Panc1 (cell line): Measurements from ENCODE around the gene KCNMA1.

Source experiments
- POLR2AphosphoS5 ChIP-seq: IDR thresholded peaks from 2 replicates; pipeline ENCODE4 v1.6.1; 2012; ENCODE audit warnings: mild to moderate bottlenecking, low read depth, low read length, moderate library complexity
- REST ChIP-seq, 2 experiments: IDR thresholded peaks; 2 replicates each; pipeline ENCODE4 v1.6.1; 2011 to 2012; ENCODE audit warnings: low read depth in 2 of 2, control low read depth in 1 of 2, low read length in 1 of 2, mild to moderate bottlenecking in 1 of 2, moderate library complexity in 1 of 2; ENCODE audit not compliant: insufficient read depth in 1 of 2
- SIN3A ChIP-seq: IDR thresholded peaks from 2 replicates; pipeline ENCODE4 v1.6.1; 2012; ENCODE audit warnings: low read depth, mild to moderate bottlenecking, low read length, moderate library complexity, borderline replicate concordance; ENCODE audit not compliant: insufficient read depth
- TCF7L2 ChIP-seq: IDR thresholded peaks from 2 replicates; pipeline ENCODE4 v1.6.1; 2011; ENCODE audit warnings: mild to moderate bottlenecking, low read depth, low read length, inconsistent platforms
- TF ChIP-seq, protein P1 (sequence below): fragments of 450-650 bp; IDR thresholded peaks from 2 replicates; pipeline ENCODE4 v1.5.1; 2017; ENCODE audit warnings: mild to moderate bottlenecking

DNA sequence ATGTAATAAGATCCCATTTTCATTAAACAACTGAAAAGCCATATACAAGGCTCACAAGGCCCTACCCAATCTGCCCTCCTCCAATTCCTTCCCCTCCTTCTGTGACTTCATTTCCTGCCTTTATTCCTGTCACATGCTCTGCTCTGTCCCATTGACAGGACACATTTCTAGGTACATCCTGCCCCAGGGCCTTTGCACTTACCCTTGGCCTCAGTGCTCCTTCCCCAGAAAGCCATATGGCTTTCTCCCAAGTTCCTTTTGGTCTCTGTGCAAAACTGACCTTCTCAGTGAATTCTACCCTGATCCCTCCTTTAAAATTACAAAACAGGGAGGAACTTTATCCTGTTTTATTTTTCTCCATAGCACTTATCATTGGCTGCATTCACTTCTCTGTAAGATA is 40.0 kb downstream of the KCNMA1 start:
- TF ChIP-seq, protein P1, sequence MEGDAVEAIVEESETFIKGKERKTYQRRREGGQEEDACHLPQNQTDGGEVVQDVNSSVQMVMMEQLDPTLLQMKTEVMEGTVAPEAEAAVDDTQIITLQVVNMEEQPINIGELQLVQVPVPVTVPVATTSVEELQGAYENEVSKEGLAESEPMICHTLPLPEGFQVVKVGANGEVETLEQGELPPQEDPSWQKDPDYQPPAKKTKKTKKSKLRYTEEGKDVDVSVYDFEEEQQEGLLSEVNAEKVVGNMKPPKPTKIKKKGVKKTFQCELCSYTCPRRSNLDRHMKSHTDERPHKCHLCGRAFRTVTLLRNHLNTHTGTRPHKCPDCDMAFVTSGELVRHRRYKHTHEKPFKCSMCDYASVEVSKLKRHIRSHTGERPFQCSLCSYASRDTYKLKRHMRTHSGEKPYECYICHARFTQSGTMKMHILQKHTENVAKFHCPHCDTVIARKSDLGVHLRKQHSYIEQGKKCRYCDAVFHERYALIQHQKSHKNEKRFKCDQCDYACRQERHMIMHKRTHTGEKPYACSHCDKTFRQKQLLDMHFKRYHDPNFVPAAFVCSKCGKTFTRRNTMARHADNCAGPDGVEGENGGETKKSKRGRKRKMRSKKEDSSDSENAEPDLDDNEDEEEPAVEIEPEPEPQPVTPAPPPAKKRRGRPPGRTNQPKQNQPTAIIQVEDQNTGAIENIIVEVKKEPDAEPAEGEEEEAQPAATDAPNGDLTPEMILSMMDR: no peak
- TF ChIP-seq REST (IDR thresholded peaks at IDR 0.05; ENCODE audit: insufficient read depth in 1 of 2, low read depth in 2 of 2, low read length in 1 of 2) (no peak), SIN3A (no peak), POLR2AphosphoS5 (no peak), TCF7L2 (no peak)
